WI38 (cell line): ENCODE measurements around the gene ALMS1.

Source experiments
- H3K4me3 ChIP-seq: 2 replicates; pipeline ENCODE4 v1.5.1; 2011; ENCODE audit warnings: low read depth, mild to moderate bottlenecking, control low read depth, low read length
- TF ChIP-seq, protein P1 (sequence below): IDR thresholded peaks from 2 replicates; pipeline ENCODE4 v1.5.1; 2012; ENCODE audit warnings: low read depth, mild to moderate bottlenecking, control low read depth, low read length

ALMS1 gene

GRCh38 chr2:73350035-73350691 is 35.5 kb upstream of the ALMS1 start:
- H3K4me3 ChIP-seq, result no peak overlapping the region
- TF ChIP-seq, protein P1, sequence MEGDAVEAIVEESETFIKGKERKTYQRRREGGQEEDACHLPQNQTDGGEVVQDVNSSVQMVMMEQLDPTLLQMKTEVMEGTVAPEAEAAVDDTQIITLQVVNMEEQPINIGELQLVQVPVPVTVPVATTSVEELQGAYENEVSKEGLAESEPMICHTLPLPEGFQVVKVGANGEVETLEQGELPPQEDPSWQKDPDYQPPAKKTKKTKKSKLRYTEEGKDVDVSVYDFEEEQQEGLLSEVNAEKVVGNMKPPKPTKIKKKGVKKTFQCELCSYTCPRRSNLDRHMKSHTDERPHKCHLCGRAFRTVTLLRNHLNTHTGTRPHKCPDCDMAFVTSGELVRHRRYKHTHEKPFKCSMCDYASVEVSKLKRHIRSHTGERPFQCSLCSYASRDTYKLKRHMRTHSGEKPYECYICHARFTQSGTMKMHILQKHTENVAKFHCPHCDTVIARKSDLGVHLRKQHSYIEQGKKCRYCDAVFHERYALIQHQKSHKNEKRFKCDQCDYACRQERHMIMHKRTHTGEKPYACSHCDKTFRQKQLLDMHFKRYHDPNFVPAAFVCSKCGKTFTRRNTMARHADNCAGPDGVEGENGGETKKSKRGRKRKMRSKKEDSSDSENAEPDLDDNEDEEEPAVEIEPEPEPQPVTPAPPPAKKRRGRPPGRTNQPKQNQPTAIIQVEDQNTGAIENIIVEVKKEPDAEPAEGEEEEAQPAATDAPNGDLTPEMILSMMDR, result no peak

- TF ChIP-seq, protein P1, result no peak
- H3K4me3 ChIP-seq, result no peak overlapping the region
These were observed 29.5 kb upstream of the ALMS1 start for GRCh38 chr2:73356097-73356496.

- TF ChIP-seq, protein P1, result peak; percentile 23; the same call in 1 of the 2 replicates
- H3K4me3 ChIP-seq, result no peak overlapping the region
These were observed 25.5 kb upstream of the ALMS1 start for GRCh38 chr2:73359915-73360697.

DNA sequence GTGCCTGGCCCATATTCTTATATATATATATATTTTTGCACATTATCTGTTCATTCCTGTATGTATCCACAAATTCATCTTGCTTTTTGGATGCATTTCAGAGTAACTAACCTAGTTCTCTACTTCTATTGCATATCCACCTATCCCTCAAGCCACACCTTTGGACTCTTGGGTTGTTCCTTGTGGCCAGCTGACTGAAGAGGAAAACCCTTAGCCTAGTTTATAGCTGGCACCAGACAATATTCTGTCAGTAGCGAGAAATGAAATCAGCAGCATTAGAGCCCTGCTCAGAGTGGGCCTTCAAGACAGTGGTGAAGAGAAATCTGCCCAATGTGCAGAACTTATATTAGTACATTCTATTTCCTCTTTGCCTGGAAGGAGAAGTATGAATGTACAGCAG is 19.6 kb upstream of the ALMS1 start:
- H3K4me3 ChIP-seq, result no peak overlapping the region
- TF ChIP-seq, protein P1, result no peak

DNA sequence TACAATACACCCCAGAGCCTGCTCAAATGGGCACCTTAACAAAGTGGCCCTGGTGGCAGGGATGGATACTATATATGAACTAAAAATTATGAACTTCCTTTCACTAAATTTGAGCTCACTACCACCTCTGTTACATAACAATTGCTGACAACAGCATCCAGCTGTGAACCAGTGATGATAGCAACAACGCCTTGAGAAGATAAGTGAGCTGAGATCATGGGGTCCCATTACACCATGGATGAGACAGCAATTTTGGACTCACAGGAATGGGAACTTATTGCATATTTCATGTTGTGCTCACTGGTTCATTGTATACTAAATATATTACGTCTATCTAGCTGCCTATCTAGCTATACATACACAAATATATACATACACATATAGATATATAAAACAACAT is 16.9 kb upstream of the ALMS1 start:
- no peak overlapping the region for H3K4me3 ChIP-seq
- TF ChIP-seq, protein P1, result no peak

GRCh38 chr2:73370348-73370747 is 15.3 kb upstream of the ALMS1 start:
- no peak overlapping the region for H3K4me3 ChIP-seq
- TF ChIP-seq, protein P1, result no peak

GRCh38 chr2:73373344-73373743 is 12.3 kb upstream of the ALMS1 start:
- TF ChIP-seq, protein P1, result no peak
- H3K4me3 ChIP-seq, result no peak overlapping the region
